DOHH2 (cell line): ENCODE data around the gene GSG1L.

Experiments used
- H3F3A ChIP-seq: fragments of 200-600 bp; sonication (generic), shearing (Covaris generic); 2 replicates; pipeline ENCODE4 v1.6.0; 2016; ENCODE audit warnings: antibody characterized with exemption, mild to moderate bottlenecking; ENCODE audit not compliant: control insufficient read depth, insufficient read depth
- H3K27ac ChIP-seq: fragments of 200-600 bp; sonication (generic); 2 replicates; pipeline ENCODE4 v1.5.1; 2014; ENCODE audit warnings: low read depth, mild to moderate bottlenecking, low read length, moderate library complexity
- H3K27me3 ChIP-seq: fragments of 200-600 bp; sonication (generic); 2 replicates; pipeline ENCODE4 v1.6.1; 2014; ENCODE audit warnings: mild to moderate bottlenecking, low read length, mixed read lengths; ENCODE audit not compliant: control insufficient read depth
- H3K36me3 ChIP-seq: fragments of 200-600 bp; sonication (generic); 2 replicates; pipeline ENCODE4 v1.6.1; 2014; ENCODE audit warnings: mild to moderate bottlenecking, low read length, moderate library complexity, mixed read lengths; ENCODE audit not compliant: control insufficient read depth
- H3K4me1 ChIP-seq: fragments of 200-600 bp; sonication (generic); 2 replicates; pipeline ENCODE4 v1.6.1; 2014; ENCODE audit warnings: mild to moderate bottlenecking, low read length, mixed read lengths; ENCODE audit not compliant: control insufficient read depth
- H3K4me2 ChIP-seq: fragments of 200-600 bp; sonication (generic); 2 replicates; pipeline ENCODE4 v1.6.0; 2014; ENCODE audit warnings: mild to moderate bottlenecking, low read length, moderate library complexity
- H3K4me3 ChIP-seq: fragments of 200-600 bp; sonication (generic); 2 replicates; pipeline ENCODE4 v1.5.1; 2014; ENCODE audit warnings: mild to moderate bottlenecking, low read length, mixed read lengths
- H3K79me2 ChIP-seq: fragments of 200-600 bp; sonication (generic); 2 replicates; pipeline ENCODE4 v1.6.1; 2014; ENCODE audit warnings: mild to moderate bottlenecking, low read length, mixed read lengths; ENCODE audit not compliant: control insufficient read depth
- H3K9me2 ChIP-seq: fragments of 200-600 bp; sonication (generic); replicated peaks from 2 replicates; pipeline ENCODE4 v1.6.1; 2014; ENCODE audit warnings: mild to moderate bottlenecking, low read length, mixed read lengths; ENCODE audit not compliant: control insufficient read depth
- H3K9me3 ChIP-seq: fragments of 200-600 bp; sonication (generic); 2 replicates; pipeline ENCODE4 v1.6.1; 2014; ENCODE audit warnings: antibody characterized with exemption, low read length, mixed read lengths; ENCODE audit not compliant: control insufficient read depth, insufficient read depth
- H4K20me1 ChIP-seq: fragments of 200-600 bp; sonication (generic); 2 replicates; pipeline ENCODE4 v1.6.0; 2014; ENCODE audit warnings: low read depth, mild to moderate bottlenecking, antibody characterized with exemption, low read length, moderate library complexity; ENCODE audit not compliant: control insufficient read depth, insufficient read depth
- EZH2phosphoT487 ChIP-seq: fragments of 200-600 bp; sonication (generic); IDR thresholded peaks from 2 replicates; pipeline ENCODE4 v1.6.1; 2017; ENCODE audit warnings: borderline replicate concordance, mild to moderate bottlenecking, antibody characterized with exemption, low read length, moderate library complexity, mixed read lengths
- TF ChIP-seq, protein P1 (sequence below): fragments of 200-600 bp; sonication (generic); IDR thresholded peaks from one replicate; pipeline ENCODE4 v1.5.1; 2014; ENCODE audit warnings: antibody characterized with exemption, mild to moderate bottlenecking, low read depth, low read length; ENCODE audit not compliant: poor library complexity, severe bottlenecking

The GSG1L gene

DNA sequence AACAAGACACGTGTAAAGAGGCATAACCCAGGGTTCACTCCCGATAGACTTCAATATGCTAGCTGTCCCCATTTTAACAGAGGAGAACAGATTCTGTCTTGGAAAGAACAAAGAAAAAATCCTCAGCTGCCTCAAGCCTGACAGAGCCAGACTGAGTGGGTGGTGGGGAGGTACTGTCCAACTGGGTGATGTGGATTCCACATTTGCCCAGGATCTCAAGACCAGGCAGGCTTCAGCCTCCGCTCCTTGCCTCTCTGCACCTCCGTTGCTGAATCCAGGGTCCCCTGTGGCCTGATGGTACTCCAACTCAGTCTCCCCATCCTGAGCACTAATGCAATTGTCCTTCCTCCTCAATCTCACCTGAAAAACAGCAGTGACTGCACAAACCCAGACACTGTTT is 163.8 kb downstream of the GSG1L start:
- H3K27me3 ChIP-seq: no peaks in the 10 kb centered on the region

DNA sequence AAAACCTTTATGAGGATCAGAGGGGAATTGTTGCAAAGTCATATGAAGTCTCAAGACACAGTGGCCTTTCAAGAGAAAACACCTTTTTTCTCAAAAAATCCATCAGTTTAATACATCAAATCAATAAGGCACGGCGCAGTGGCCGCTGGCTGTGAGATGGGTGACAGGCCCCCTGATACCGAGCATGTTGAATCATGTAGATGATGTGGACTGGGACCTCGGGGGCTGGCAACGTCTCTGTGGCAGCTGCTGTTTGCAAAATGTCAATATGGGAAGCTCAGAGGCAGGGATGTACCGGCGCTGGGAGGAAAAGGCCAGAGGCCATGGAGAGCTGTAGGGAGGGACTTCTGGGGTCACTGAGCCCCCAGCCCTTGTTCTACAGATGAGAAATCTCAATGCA is 169.1 kb downstream of the GSG1L start:
- no peaks in the 10 kb centered on the region for H3K79me2 ChIP-seq
- no peaks in the 10 kb centered on the region for H3K4me1 ChIP-seq
- no peak overlapping the region for H3K4me3 ChIP-seq
- H4K20me1 ChIP-seq: no peaks in the 10 kb centered on the region
- H3K27me3 ChIP-seq: no peaks in the 10 kb centered on the region
- H3K9me2 ChIP-seq: no peaks in the 10 kb centered on the region
- no peaks in the 10 kb centered on the region for H3F3A ChIP-seq
- no peak overlapping the region for H3K27ac ChIP-seq
- H3K4me2 ChIP-seq: no peak overlapping the region
- TF ChIP-seq, protein P1, sequence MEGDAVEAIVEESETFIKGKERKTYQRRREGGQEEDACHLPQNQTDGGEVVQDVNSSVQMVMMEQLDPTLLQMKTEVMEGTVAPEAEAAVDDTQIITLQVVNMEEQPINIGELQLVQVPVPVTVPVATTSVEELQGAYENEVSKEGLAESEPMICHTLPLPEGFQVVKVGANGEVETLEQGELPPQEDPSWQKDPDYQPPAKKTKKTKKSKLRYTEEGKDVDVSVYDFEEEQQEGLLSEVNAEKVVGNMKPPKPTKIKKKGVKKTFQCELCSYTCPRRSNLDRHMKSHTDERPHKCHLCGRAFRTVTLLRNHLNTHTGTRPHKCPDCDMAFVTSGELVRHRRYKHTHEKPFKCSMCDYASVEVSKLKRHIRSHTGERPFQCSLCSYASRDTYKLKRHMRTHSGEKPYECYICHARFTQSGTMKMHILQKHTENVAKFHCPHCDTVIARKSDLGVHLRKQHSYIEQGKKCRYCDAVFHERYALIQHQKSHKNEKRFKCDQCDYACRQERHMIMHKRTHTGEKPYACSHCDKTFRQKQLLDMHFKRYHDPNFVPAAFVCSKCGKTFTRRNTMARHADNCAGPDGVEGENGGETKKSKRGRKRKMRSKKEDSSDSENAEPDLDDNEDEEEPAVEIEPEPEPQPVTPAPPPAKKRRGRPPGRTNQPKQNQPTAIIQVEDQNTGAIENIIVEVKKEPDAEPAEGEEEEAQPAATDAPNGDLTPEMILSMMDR: no peak
- no peak for TF ChIP-seq EZH2phosphoT487
- no peaks in the 10 kb centered on the region for H3K36me3 ChIP-seq
- no peaks in the 10 kb centered on the region for H3K9me3 ChIP-seq

More for the DNA sequence above, 163.8 kb downstream of the GSG1L start:
- Histone ChIP-seq H3K79me2 (no peaks in the 10 kb centered on the region), H3K4me1 (no peaks in the 10 kb centered on the region), H4K20me1 (no peaks in the 10 kb centered on the region), H3K9me3 (no peaks in the 10 kb centered on the region), H3K27ac (no peak overlapping the region), H3K36me3 (no peaks in the 10 kb centered on the region), H3K4me2 (no peak overlapping the region), H3F3A (no peaks in the 10 kb centered on the region), H3K4me3 (no peak overlapping the region), H3K9me2 (no peaks in the 10 kb centered on the region)
- TF ChIP-seq, protein P1: no peak
- TF ChIP-seq EZH2phosphoT487: no peak

DNA sequence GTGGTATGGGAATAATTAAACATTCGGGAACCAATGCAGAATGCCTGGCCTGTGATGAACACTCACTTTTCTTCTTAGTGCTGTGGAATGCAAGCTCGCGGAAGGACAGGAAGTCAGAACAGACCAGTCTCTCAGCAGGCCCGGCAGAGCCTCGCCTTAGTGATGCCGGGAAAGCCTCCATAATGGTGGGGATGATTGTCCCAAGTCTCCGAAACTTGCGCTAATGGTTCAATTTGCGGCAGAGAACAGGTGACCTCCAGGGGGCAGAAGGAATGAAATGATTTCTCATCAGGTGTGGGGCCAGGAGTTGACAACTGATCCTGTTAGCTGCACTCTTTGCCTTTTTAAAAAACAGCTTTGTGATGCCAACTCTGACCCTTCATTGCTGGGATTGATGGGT is 170.6 kb downstream of the GSG1L start:
- no peaks in the 10 kb centered on the region for H3K9me2 ChIP-seq
- H3K4me2 ChIP-seq: no peak overlapping the region
- H3K4me3 ChIP-seq: no peak overlapping the region
- no peaks in the 10 kb centered on the region for H3K9me3 ChIP-seq
- H3K36me3 ChIP-seq: no peaks in the 10 kb centered on the region
- H3K79me2 ChIP-seq: no peaks in the 10 kb centered on the region
- no peaks in the 10 kb centered on the region for H3K4me1 ChIP-seq
- no peak overlapping the region for H3K27ac ChIP-seq
- no peaks in the 10 kb centered on the region for H3K27me3 ChIP-seq
- H4K20me1 ChIP-seq: no peaks in the 10 kb centered on the region
- H3F3A ChIP-seq: no peaks in the 10 kb centered on the region
- TF ChIP-seq, protein P1: peak; percentile 16
- no peak for TF ChIP-seq EZH2phosphoT487

DNA sequence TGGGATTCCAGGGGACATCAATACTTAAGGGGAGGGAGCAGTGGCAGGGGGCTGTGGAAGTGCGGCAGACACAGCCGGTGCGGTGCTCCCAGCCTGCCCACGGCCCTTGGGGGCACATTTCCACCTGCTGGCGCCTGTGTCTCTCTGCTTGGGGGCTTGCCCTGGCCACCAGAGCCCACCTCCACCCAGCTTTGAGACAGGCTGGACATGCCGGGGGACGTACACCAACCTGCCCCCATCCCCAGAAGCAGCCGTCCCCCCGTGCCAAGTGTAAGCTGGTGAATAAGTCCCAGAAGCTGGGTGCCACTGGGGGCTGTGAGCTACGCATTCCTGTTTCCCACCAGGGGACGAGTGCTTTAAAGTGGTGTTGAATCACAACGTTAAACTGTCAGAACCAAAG is 172.6 kb downstream of the GSG1L start:
- H3K27ac ChIP-seq: no peak overlapping the region
- no peak overlapping the region for H3K4me3 ChIP-seq
- no peaks in the 10 kb centered on the region for H3F3A ChIP-seq
- TF ChIP-seq, protein P1: no peak
- TF ChIP-seq EZH2phosphoT487: no peak
- no peaks in the 10 kb centered on the region for H3K36me3 ChIP-seq
- no peaks in the 10 kb centered on the region for H3K9me2 ChIP-seq
- no peaks in the 10 kb centered on the region for H3K4me1 ChIP-seq
- H3K4me2 ChIP-seq: no peak overlapping the region
- H4K20me1 ChIP-seq: no peaks in the 10 kb centered on the region
- no peaks in the 10 kb centered on the region for H3K9me3 ChIP-seq
- no peaks in the 10 kb centered on the region for H3K79me2 ChIP-seq
- no peaks in the 10 kb centered on the region for H3K27me3 ChIP-seq
